H9 (cell line): Measurements from ENCODE around the gene NAALADL1. TPM values are rescaled to one million over a fixed set of nuclear protein-coding genes. Genes with fewer than 3 reads are reported as not detected.

Source experiments
- DNase-seq: peaks from one replicate; pipeline ENCODE4 v3.0.0-alpha.2; 2017
- H2AFZ ChIP-seq: one replicate; pipeline ENCODE4 v1.6.1; 2013; ENCODE audit warnings: mild to moderate bottlenecking, low read length, control low read depth, moderate library complexity
- H2AK5ac ChIP-seq: 2 replicates; pipeline ENCODE4 v1.6.1; 2013; ENCODE audit warnings: low read length, control low read depth, mixed read lengths; ENCODE audit not compliant: insufficient read length
- H2BK120ac ChIP-seq: one replicate; pipeline ENCODE4 v1.6.1; 2013; ENCODE audit warnings: low read depth, mild to moderate bottlenecking, low read length, control low read depth, inconsistent platforms; ENCODE audit not compliant: poor library complexity, severe bottlenecking
- H2BK12ac ChIP-seq: 2 replicates; pipeline ENCODE4 v1.6.1; 2013; ENCODE audit warnings: low read length, control low read depth, mixed read lengths, low read depth; ENCODE audit not compliant: insufficient read length
- H2BK15ac ChIP-seq: 2 replicates; pipeline ENCODE4 v1.6.1; 2013; ENCODE audit warnings: low read depth, low read length, control low read depth
- H2BK20ac ChIP-seq: one replicate; pipeline ENCODE4 v1.6.1; 2013; ENCODE audit warnings: low read depth, mild to moderate bottlenecking, low read length, control low read depth, inconsistent platforms; ENCODE audit not compliant: poor library complexity, severe bottlenecking
- H2BK5ac ChIP-seq: 2 replicates; pipeline ENCODE4 v1.6.1; 2013; ENCODE audit warnings: low read length, control low read depth, mixed read lengths; ENCODE audit not compliant: insufficient read length
- H3K14ac ChIP-seq: 2 replicates; pipeline ENCODE4 v1.6.1; 2013; ENCODE audit warnings: low read length, control low read depth; ENCODE audit not compliant: insufficient read depth
- H3K18ac ChIP-seq: 2 replicates; pipeline ENCODE4 v1.6.1; 2013; ENCODE audit warnings: low read depth, mild to moderate bottlenecking, mixed read lengths, low read length, control low read depth; ENCODE audit not compliant: insufficient read length
- H3K23ac ChIP-seq: 2 replicates; pipeline ENCODE4 v1.6.1; 2013; ENCODE audit warnings: low read length, control low read depth, mixed read lengths, low read depth; ENCODE audit not compliant: insufficient read length
- H3K23me2 ChIP-seq: 2 replicates; pipeline ENCODE4 v1.6.1; 2013; ENCODE audit warnings: low read depth, mild to moderate bottlenecking, mixed read lengths, low read length, control low read depth; ENCODE audit not compliant: insufficient read length, poor library complexity, severe bottlenecking
- H3K27ac ChIP-seq: 2 replicates; pipeline ENCODE4 v1.5.1; 2013; ENCODE audit warnings: low read length, control low read depth, mixed read lengths, low read depth; ENCODE audit not compliant: insufficient read length
- H3K27me3 ChIP-seq: 2 replicates; pipeline ENCODE4 v1.6.1; 2013; ENCODE audit warnings: low read length, control low read depth, inconsistent platforms; ENCODE audit not compliant: insufficient read depth
- H3K4ac ChIP-seq: 2 replicates; pipeline ENCODE4 v1.6.1; 2013; ENCODE audit warnings: low read depth, mild to moderate bottlenecking, control low read depth, inconsistent platforms, low read length, moderate library complexity
- H3K4me1 ChIP-seq: 2 replicates; pipeline ENCODE4 v1.6.1; 2013; ENCODE audit warnings: low read length, control low read depth, inconsistent platforms; ENCODE audit not compliant: insufficient read depth
- H3K4me2 ChIP-seq: 2 replicates; pipeline ENCODE4 v1.6.1; 2013; ENCODE audit warnings: low read length, control low read depth, mixed read lengths; ENCODE audit not compliant: insufficient read length, insufficient read depth
- H3K56ac ChIP-seq: 2 replicates; pipeline ENCODE4 v1.6.1; 2013; ENCODE audit warnings: low read depth, mild to moderate bottlenecking, mixed read lengths, low read length, control low read depth; ENCODE audit not compliant: insufficient read length
- H3K79me1 ChIP-seq: 2 replicates; pipeline ENCODE4 v1.6.1; 2013; ENCODE audit warnings: low read depth, mild to moderate bottlenecking, moderate library complexity, low read length, control low read depth, inconsistent platforms; ENCODE audit not compliant: insufficient read depth, poor library complexity, severe bottlenecking
- H3K79me2 ChIP-seq: 2 replicates; pipeline ENCODE4 v1.6.1; 2013; ENCODE audit warnings: low read length, control low read depth, inconsistent platforms; ENCODE audit not compliant: insufficient read depth
- H3K9ac ChIP-seq: 2 replicates; pipeline ENCODE4 v1.6.1; 2013; ENCODE audit warnings: low read length, control low read depth, mixed read lengths; ENCODE audit not compliant: insufficient read length; ENCODE audit errors: extremely low read depth
- H3K9me3 ChIP-seq: one replicate; pipeline ENCODE4 v1.6.1; 2013; ENCODE audit warnings: low read depth, low read length, inconsistent platforms; ENCODE audit not compliant: control insufficient read depth
- H3T11ph ChIP-seq: one replicate; pipeline ENCODE4 v1.6.1; 2013; ENCODE audit warnings: mild to moderate bottlenecking, low read length, control low read depth, inconsistent platforms
- H4K20me1 ChIP-seq: one replicate; pipeline ENCODE4 v1.6.1; 2013; ENCODE audit not compliant: control insufficient read depth, insufficient read length, insufficient read depth
- H4K5ac ChIP-seq: 2 replicates; pipeline ENCODE4 v1.6.1; 2013; ENCODE audit warnings: low read depth, mild to moderate bottlenecking, mixed read lengths, low read length, control low read depth; ENCODE audit not compliant: insufficient read length
- H4K8ac ChIP-seq: replicated peaks from 2 replicates; pipeline ENCODE4 v1.6.1; 2013; ENCODE audit warnings: low read length, control low read depth, mixed read lengths, low read depth; ENCODE audit not compliant: insufficient read length
- H4K91ac ChIP-seq: 2 replicates; pipeline ENCODE4 v1.6.1; 2013; ENCODE audit warnings: low read depth, mild to moderate bottlenecking, moderate library complexity, mixed read lengths, low read length, control low read depth; ENCODE audit not compliant: insufficient read length
- H3K27ac Mint-ChIP-seq, 3 experiments: 2 replicates in 2 of 3; 3 replicates in 1 of 3; pipeline ENCODE4 v1.8.0; 2020 to 2021; ENCODE audit warnings: mixed read lengths in 3 of 3, mild to moderate bottlenecking in 1 of 3, moderate library complexity in 1 of 3
- H3K27me3 Mint-ChIP-seq: 2 replicates; pipeline ENCODE4 v1.8.0; 2021; ENCODE audit warnings: low read depth, mild to moderate bottlenecking, moderate library complexity, mixed read lengths
- H3K36me3 Mint-ChIP-seq, 3 experiments: 2 replicates in 2 of 3; 3 replicates in 1 of 3; pipeline ENCODE4 v1.8.0; 2020 to 2021; ENCODE audit warnings: low read depth in 3 of 3, mixed read lengths in 3 of 3; ENCODE audit not compliant: insufficient read depth in 1 of 3
- H3K4me1 Mint-ChIP-seq, 2 experiments: 2 replicates each; pipeline ENCODE4 v1.8.0; 2020; ENCODE audit warnings: mixed read lengths in 2 of 2
- H3K4me3 Mint-ChIP-seq, 2 experiments: 2 replicates in 1 of 2; 3 replicates in 1 of 2; pipeline ENCODE4 v1.8.0; 2020 to 2021; ENCODE audit warnings: mild to moderate bottlenecking in 2 of 2, mixed read lengths in 2 of 2, moderate library complexity in 1 of 2
- H3K9me3 Mint-ChIP-seq, 2 experiments: 2 replicates in 1 of 2; 3 replicates in 1 of 2; pipeline ENCODE4 v1.8.0; 2020; ENCODE audit warnings: mild to moderate bottlenecking in 2 of 2, mixed read lengths in 2 of 2, moderate library complexity in 1 of 2
- CTCF ChIP-seq: fragments of 200-600 bp; sonication (generic); conservative IDR thresholded peaks from 3 replicates; pipeline ENCODE4 v1.8.0; 2021; ENCODE audit warnings: antibody characterized with exemption, mild to moderate bottlenecking
- WGBS: extraction: QIAGEN DNeasy Blood & Tissue Kit; methylation state at CpG from one replicate; pipeline ENCODE4 v1.1.7; 2013; ENCODE audit warnings: missing lambda C conversion rate, low lambda C conversion rate, mixed read lengths; ENCODE audit not compliant: insufficient read length; ENCODE audit errors: extremely low coverage; 5-methylcytosine and 5-hydroxymethylcytosine counted together
- total RNA-seq: library from RNA; stranded (reverse); gene quantifications from 2 replicates; pipeline ENCODE4 v1.2.1, GENCODE V29; 2021

Gene NAALADL1
- total RNA-seq, 1 experiment from 2014 or later: 1.0 TPM

GRCh38 chr11:65095974-65096806 lies 37.8 kb upstream of the NAALADL1 start, which contains the start of gene VPS51:
Gene VPS51, plus strand, starts transcription at chr11:65096214. Its CDS starts 37 bp downstream, at chr11:65096251.
- H3K79me2 ChIP-seq: 0 out of 2 replicates have a peak, but pooled peaks cover 3% of the 10 kb centered on the region
- no peaks in the 10 kb centered on the region for H3K27me3 ChIP-seq
- H3K9me3 Mint-ChIP-seq: no peaks in the 10 kb centered on the region
- H3K18ac ChIP-seq: no peak within 1 kb of the TSS
- DNase-seq: peak; percentile 92
- peak within 1 kb of the TSS; percentile 94 to 100 (median 99) for H3K27ac Mint-ChIP-seq
- H3K79me1 ChIP-seq: peaks cover 4% of the 10 kb centered on the region
- no peak within 1 kb of the TSS for H2BK15ac ChIP-seq
- no peak within 1 kb of the TSS for H2AFZ ChIP-seq
- H2BK12ac ChIP-seq: no peak within 1 kb of the TSS
- H3K4me3 Mint-ChIP-seq: peak within 1 kb of the TSS; percentile 95 to 96
- H3K4me1 Mint-ChIP-seq: peaks cover 8 to 9% of the 10 kb centered on the region in 2 experiments
- no peak within 1 kb of the TSS for H3K56ac ChIP-seq
- no peak for TF ChIP-seq CTCF
- peaks cover 4 to 10% (median 5%) of the 10 kb centered on the region in 3 experiments; a peak in 5 of 7 replicates for H3K36me3 Mint-ChIP-seq
- no peaks in the 10 kb centered on the region for H3K27me3 Mint-ChIP-seq
- H4K5ac ChIP-seq: peak within 1 kb of the TSS; percentile 97
- no peak within 1 kb of the TSS for H3T11ph ChIP-seq
- H2BK5ac ChIP-seq: no peak within 1 kb of the TSS
- no peaks in the 10 kb centered on the region for H4K20me1 ChIP-seq
- no peak within 1 kb of the TSS for H2BK20ac ChIP-seq
- H3K23ac ChIP-seq: no peak within 1 kb of the TSS
- H3K27ac ChIP-seq: no peak within 1 kb of the TSS
- H3K4me2 ChIP-seq: peak within 1 kb of the TSS; percentile 55
- no peak within 1 kb of the TSS for H2BK120ac ChIP-seq
- peak within 1 kb of the TSS; percentile 74 for H4K8ac ChIP-seq
- H3K9me3 ChIP-seq: no peaks in the 10 kb centered on the region
- no peak within 1 kb of the TSS for H2AK5ac ChIP-seq
- H3K9ac ChIP-seq: peak within 1 kb of the TSS; percentile 66
- H3K14ac ChIP-seq: peak within 1 kb of the TSS; percentile 17; the same call in 1 of the 2 replicates
- H3K4ac ChIP-seq: no peak within 1 kb of the TSS
- WGBS: no CpG with 5 or more reads among the region's 52 CpGs
- H3K23me2 ChIP-seq: no peaks in the 10 kb centered on the region
- no peak within 1 kb of the TSS for H4K91ac ChIP-seq
- H3K4me1 ChIP-seq: no peaks in the 10 kb centered on the region
